ENCODE measurements around the gene ZKSCAN7. TPM values are rescaled to one million over a fixed set of nuclear protein-coding genes. Genes with fewer than 3 reads are reported as not detected.

ZKSCAN7 gene
- 3.9 TPM for total RNA-seq
- long read RNA-seq, partial matches to known transcripts: 2 of 7 reads
- long read RNA-seq, other reads (novel, unspliced or antisense): 2 of 7 reads

DNA sequence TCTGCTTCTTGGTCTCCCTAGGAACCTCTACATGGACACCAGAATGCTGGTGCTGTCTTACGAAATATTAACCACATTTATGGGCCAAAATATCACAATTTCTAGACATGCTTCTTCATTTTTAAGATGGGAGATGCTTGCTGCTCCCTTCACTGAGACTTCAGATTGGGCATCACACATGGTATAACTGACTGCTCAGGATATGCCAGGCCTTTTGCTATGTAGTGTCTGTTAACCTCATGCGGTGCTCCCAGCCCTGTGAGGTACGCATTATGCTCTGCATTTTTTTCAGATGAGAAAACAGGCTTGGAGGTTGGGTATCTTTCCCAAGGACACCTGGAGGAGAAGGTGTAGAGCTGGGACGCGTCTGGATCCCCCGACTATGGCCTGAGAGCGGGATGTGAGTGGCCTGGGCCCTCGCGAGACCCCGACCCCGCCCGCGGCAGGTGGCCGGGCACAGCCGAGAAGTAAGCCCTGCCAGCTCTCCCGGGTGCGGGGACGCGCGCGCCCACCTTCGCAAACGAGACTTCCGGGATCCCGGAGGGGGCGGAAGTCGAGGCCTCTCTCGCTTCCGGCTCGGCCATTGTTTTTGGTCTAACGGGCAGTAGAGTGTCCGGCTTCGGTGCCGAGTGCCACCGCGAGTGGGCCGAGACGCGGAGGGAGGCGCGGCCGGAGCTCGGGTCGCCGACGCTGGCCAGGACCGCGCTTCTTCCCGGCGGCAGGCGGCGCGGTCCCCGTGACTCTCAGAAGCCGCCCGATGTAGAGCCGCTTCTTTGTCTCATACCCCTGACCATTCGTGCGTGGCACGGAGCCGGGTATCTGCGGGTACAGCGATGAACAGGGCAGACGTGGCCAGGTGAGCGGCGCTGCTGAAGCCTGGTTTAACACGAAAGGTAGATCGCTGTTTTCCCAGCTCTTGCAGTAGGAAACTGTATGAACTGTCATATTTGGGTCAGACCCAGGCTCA lies at the start of gene ZKSCAN7:
TSS of gene ZKSCAN7 (plus strand) at position 568 of the 967 bp plus-strand sequence. CDS start 1,855 bp downstream, outside the sequence.
- ATAC-seq (peak; percentile 86 to 97), DNase-seq (peak; percentile 75)
- Histone ChIP-seq H3K4me3 (peak within 1 kb of the TSS; percentile 72), H3K36me3 (no peaks in the 10 kb centered on the region), H3K9me3 (no peaks in the 10 kb centered on the region), H3K4me1 (peaks cover 11% of the 10 kb centered on the region), H3K27ac (peak within 1 kb of the TSS; percentile 78), H3K27me3 (ENCODE audit: low read depth) (peaks cover 9% of the 10 kb centered on the region)
- TF ChIP-seq, protein P1, sequence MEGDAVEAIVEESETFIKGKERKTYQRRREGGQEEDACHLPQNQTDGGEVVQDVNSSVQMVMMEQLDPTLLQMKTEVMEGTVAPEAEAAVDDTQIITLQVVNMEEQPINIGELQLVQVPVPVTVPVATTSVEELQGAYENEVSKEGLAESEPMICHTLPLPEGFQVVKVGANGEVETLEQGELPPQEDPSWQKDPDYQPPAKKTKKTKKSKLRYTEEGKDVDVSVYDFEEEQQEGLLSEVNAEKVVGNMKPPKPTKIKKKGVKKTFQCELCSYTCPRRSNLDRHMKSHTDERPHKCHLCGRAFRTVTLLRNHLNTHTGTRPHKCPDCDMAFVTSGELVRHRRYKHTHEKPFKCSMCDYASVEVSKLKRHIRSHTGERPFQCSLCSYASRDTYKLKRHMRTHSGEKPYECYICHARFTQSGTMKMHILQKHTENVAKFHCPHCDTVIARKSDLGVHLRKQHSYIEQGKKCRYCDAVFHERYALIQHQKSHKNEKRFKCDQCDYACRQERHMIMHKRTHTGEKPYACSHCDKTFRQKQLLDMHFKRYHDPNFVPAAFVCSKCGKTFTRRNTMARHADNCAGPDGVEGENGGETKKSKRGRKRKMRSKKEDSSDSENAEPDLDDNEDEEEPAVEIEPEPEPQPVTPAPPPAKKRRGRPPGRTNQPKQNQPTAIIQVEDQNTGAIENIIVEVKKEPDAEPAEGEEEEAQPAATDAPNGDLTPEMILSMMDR (IDR thresholded peaks at IDR 0.05): peak; percentile 29
- intact Hi-C loops (cut with DNase I): no loop called here

- DNase-seq (no peak), ATAC-seq (no peak)
- Histone ChIP-seq H3K36me3 (peaks cover 6% of the 10 kb centered on the region), H3K4me1 (peaks cover 21% of the 10 kb centered on the region), H3K27ac (no peak overlapping the region), H3K27me3 (ENCODE audit: low read depth) (no peaks in the 10 kb centered on the region), H3K9me3 (peaks cover 4% of the 10 kb centered on the region), H3K4me3 (no peak overlapping the region)
- TF ChIP-seq, protein P1 (IDR thresholded peaks at IDR 0.05): no peak
- intact Hi-C loops (cut with DNase I): no loop called here
These were observed 48.4 kb upstream of the ZKSCAN7 start for GRCh38 chr3:44506556-44506955.

GRCh38 chr3:44506961-44507360 lies 48.0 kb upstream of the ZKSCAN7 start:
- TF ChIP-seq, protein P1 (IDR thresholded peaks at IDR 0.05): no peak
- H3K36me3 ChIP-seq: peaks cover 2% of the 10 kb centered on the region
- no peak overlapping the region for H3K27ac ChIP-seq
- intact Hi-C loops (cut with DNase I): no loop called here
- no peak for DNase-seq
- peaks cover 23% of the 10 kb centered on the region for H3K4me1 ChIP-seq
- no peak overlapping the region for H3K4me3 ChIP-seq
- H3K9me3 ChIP-seq: no peaks in the 10 kb centered on the region
- H3K27me3 ChIP-seq (ENCODE audit: low read depth): no peaks in the 10 kb centered on the region
- no peak for ATAC-seq

DNA sequence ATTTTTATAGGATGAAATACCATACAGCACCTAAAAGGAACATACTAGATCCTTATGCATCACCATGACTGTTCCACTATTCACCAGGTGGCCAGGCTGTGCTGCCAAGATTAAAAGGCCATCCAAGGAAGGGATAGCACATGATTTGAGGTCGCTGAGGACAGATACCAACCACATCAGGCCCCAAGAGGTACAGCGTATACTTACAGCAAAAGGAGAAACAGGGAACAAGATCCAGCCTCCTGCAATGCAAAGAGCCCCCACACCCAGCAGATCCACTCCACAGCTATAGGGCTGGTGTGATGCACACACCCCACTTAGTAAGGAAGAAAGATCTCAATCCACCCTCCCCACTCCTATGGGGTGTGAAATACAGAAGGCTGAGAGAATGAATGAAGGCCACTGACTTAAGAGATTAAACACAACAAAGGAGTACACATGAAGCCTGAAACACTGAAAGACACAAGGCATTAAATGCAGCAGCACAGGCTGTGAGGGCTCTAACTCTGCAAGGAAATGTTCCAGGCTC lies 45.5 kb upstream of the ZKSCAN7 start:
- no peaks in the 10 kb centered on the region for H3K27me3 ChIP-seq (ENCODE audit: low read depth)
- peak overlapping the region; percentile 91 for H3K4me3 ChIP-seq
- TF ChIP-seq, protein P1 (IDR thresholded peaks at IDR 0.05): no peak
- intact Hi-C loops (cut with DNase I): no loop called here
- peaks cover 23% of the 10 kb centered on the region for H3K4me1 ChIP-seq
- no peaks in the 10 kb centered on the region for H3K36me3 ChIP-seq
- peak; percentile 6 to 10 for ATAC-seq
- no peak for DNase-seq
- peak overlapping the region; percentile 84 for H3K27ac ChIP-seq
- H3K9me3 ChIP-seq: no peaks in the 10 kb centered on the region

DNA sequence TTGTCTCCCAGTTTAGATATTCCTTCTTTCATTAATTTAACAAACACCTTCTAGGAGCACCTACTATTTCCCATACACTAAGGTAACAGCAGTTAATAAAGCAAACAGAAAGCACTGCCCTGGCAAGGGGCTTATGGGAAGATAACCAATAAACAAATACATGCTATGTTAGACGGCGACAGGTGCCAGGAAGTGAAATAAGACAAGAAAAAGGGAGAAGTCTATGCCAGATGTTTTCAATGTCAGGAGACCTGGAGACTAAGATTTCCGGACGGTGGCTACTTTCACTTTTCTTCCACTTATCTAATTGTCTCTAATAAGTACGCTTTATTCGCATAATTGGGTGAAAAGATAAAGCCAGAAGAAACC lies 45.0 kb upstream of the ZKSCAN7 start:
- H3K27ac ChIP-seq: peak overlapping the region; percentile 84
- intact Hi-C loops (cut with DNase I): no loop called here
- ATAC-seq: peak in 1 of 2 donors; percentile 16
- DNase-seq: no peak
- no peaks in the 10 kb centered on the region for H3K36me3 ChIP-seq
- TF ChIP-seq, protein P1 (IDR thresholded peaks at IDR 0.05): no peak
- H3K27me3 ChIP-seq (ENCODE audit: low read depth): no peaks in the 10 kb centered on the region
- H3K9me3 ChIP-seq: no peaks in the 10 kb centered on the region
- H3K4me3 ChIP-seq: peak overlapping the region; percentile 91
- H3K4me1 ChIP-seq: peaks cover 23% of the 10 kb centered on the region
